Measurements from ENCODE around the gene LYRM9. TPM values are rescaled to one million over a fixed set of nuclear protein-coding genes. Genes with fewer than 3 reads are reported as not detected.

LYRM9 gene
- total RNA-seq, 1 experiment from 2014 or later: 2.8 TPM

GRCh38 chr17:27858621-27859305 lies 34.4 kb downstream of the LYRM9 start:
- POLR2A ChIA-PET (ENCODE audit: low non-redundant PET): no interaction called here
- H3K4me1 ChIP-seq (ENCODE audit: insufficient read depth, low read length, poor library complexity, severe bottlenecking): no peaks in the 10 kb centered on the region
- H3K36me3 ChIP-seq (ENCODE audit: insufficient read depth, low read length, poor library complexity, severe bottlenecking): no peaks in the 10 kb centered on the region
- CTCF ChIA-PET: no interaction called here
- no peak overlapping the region for H3K4me3 ChIP-seq (ENCODE audit: low read depth, low read length, poor library complexity, severe bottlenecking)
- DNase-seq (ENCODE audit: low spot score): no peak
- no peak for TF ChIP-seq EZH2 (IDR thresholded peaks at IDR 0.05; ENCODE audit: borderline replicate concordance, low read depth, low read length, poor library complexity, severe bottlenecking)
- no peak for TF ChIP-seq CTCF (conservative IDR thresholded peaks at IDR 0.05; ENCODE audit: low read depth, low read length)
- intact Hi-C loops (cut with micrococcal nuclease; ENCODE audit: unreplicated experiment): no loop called here
- no TSS peak for BruUV-seq (replicated peaks)
- H3K27ac ChIP-seq (ENCODE audit: low read depth, low read length, poor library complexity, severe bottlenecking): no peak overlapping the region
- H3K9me3 ChIP-seq (ENCODE audit: low read depth, low read length, poor library complexity, severe bottlenecking): no peaks in the 10 kb centered on the region
- H3K27me3 ChIP-seq (replicated peaks; ENCODE audit: insufficient read depth, low read depth, low read length, poor library complexity): peaks cover 5% of the 10 kb centered on the region

- DNase-seq (ENCODE audit: low spot score): no peak
- Histone ChIP-seq H3K4me3 (ENCODE audit: low read depth, low read length, poor library complexity, severe bottlenecking) (no peak overlapping the region), H3K9me3 (ENCODE audit: low read depth, low read length, poor library complexity, severe bottlenecking) (no peaks in the 10 kb centered on the region), H3K27me3 (replicated peaks; ENCODE audit: insufficient read depth, low read depth, low read length, poor library complexity) (peaks cover 19% of the 10 kb centered on the region), H3K36me3 (ENCODE audit: insufficient read depth, low read length, poor library complexity, severe bottlenecking) (no peaks in the 10 kb centered on the region), H3K4me1 (ENCODE audit: insufficient read depth, low read length, poor library complexity, severe bottlenecking) (no peaks in the 10 kb centered on the region), H3K27ac (ENCODE audit: low read depth, low read length, poor library complexity, severe bottlenecking) (no peak overlapping the region)
- ChIA-PET CTCF (no interaction called here), POLR2A (ENCODE audit: low non-redundant PET) (no interaction called here)
- BruUV-seq (replicated peaks): no TSS peak
- TF ChIP-seq EZH2 (IDR thresholded peaks at IDR 0.05; ENCODE audit: borderline replicate concordance, low read depth, low read length, poor library complexity, severe bottlenecking) (no peak), CTCF (conservative IDR thresholded peaks at IDR 0.05; ENCODE audit: low read depth, low read length) (no peak)
- intact Hi-C loops (cut with micrococcal nuclease; ENCODE audit: unreplicated experiment): no loop called here
Observed at GRCh38 chr17:27856676-27857432, 36.3 kb downstream of the LYRM9 start.

- no peak for DNase-seq (ENCODE audit: low spot score)
- H3K27me3 ChIP-seq (replicated peaks; ENCODE audit: insufficient read depth, low read depth, low read length, poor library complexity): peaks cover 19% of the 10 kb centered on the region
- intact Hi-C loops (cut with micrococcal nuclease; ENCODE audit: unreplicated experiment): no loop called here
Observed at GRCh38 chr17:27855454-27855853, 37.7 kb downstream of the LYRM9 start.

More at GRCh38 chr17:27855454-27855853, 37.7 kb downstream of the LYRM9 start:
- H3K4me3 ChIP-seq (ENCODE audit: low read depth, low read length, poor library complexity, severe bottlenecking): no peak overlapping the region
- no peaks in the 10 kb centered on the region for H3K9me3 ChIP-seq (ENCODE audit: low read depth, low read length, poor library complexity, severe bottlenecking)
- ChIA-PET POLR2A (ENCODE audit: low non-redundant PET) (no interaction called here), CTCF (no interaction called here)
- H3K27ac ChIP-seq (ENCODE audit: low read depth, low read length, poor library complexity, severe bottlenecking): no peak overlapping the region
- TF ChIP-seq EZH2 (IDR thresholded peaks at IDR 0.05; ENCODE audit: borderline replicate concordance, low read depth, low read length, poor library complexity, severe bottlenecking) (no peak), CTCF (conservative IDR thresholded peaks at IDR 0.05; ENCODE audit: low read depth, low read length) (no peak)
- no TSS peak for BruUV-seq (replicated peaks)
- no peaks in the 10 kb centered on the region for H3K36me3 ChIP-seq (ENCODE audit: insufficient read depth, low read length, poor library complexity, severe bottlenecking)
- no peaks in the 10 kb centered on the region for H3K4me1 ChIP-seq (ENCODE audit: insufficient read depth, low read length, poor library complexity, severe bottlenecking)

Data from A673 (cell line).